Left ventricle myocardium inferior (tissue), 1 donor: ENCODE measurements around the gene CADPS. TPM values are rescaled to one million over a fixed set of nuclear protein-coding genes. Genes with fewer than 3 reads are reported as not detected.

Experiments used
- DNase-seq: peaks from one replicate; pipeline ENCODE4 v3.0.0-alpha.2; 2020
- H3K27ac ChIP-seq: fragments of 200-600 bp; replicated peaks from 2 replicates; pipeline ENCODE4 v1.8.0; 2021
- H3K27me3 ChIP-seq: fragments of 200-600 bp; 2 replicates; pipeline ENCODE4 v1.8.0; 2021; ENCODE audit warnings: low read depth
- H3K36me3 ChIP-seq: fragments of 200-600 bp; 2 replicates; pipeline ENCODE4 v1.8.0; 2021
- H3K4me1 ChIP-seq: fragments of 200-600 bp; 2 replicates; pipeline ENCODE4 v1.8.0; 2021
- H3K4me3 ChIP-seq: fragments of 200-600 bp; 2 replicates; pipeline ENCODE4 v1.8.0; 2021; ENCODE audit warnings: mild to moderate bottlenecking, moderate library complexity
- H3K9me3 ChIP-seq: fragments of 200-600 bp; replicated peaks from 2 replicates; pipeline ENCODE4 v1.8.0; 2021
- intact Hi-C: fragments of 100-400 bp; cut with micrococcal nuclease; formaldehyde crosslinking; loops from one replicate; pipeline ENCODE4 v1.11.0; 2022
- total RNA-seq: library from RNA; stranded (reverse); fragmentation: NEBNext Ultra II Directional; extraction: Animal tissue kit (Norgen Biotek cat#: 25700); gene quantifications from one replicate; pipeline ENCODE4 v1.2.1, GENCODE V29; 2021
- TF ChIP-seq, protein P1 (sequence below): fragments of 200-600 bp; IDR thresholded peaks from 2 replicates; pipeline ENCODE4 v1.8.0; 2021; ENCODE audit warnings: antibody characterized with exemption, mild to moderate bottlenecking, borderline replicate concordance
- donor health status: DM: no; HTN: yes; CAD: no; lungs with severe emphysema.

Gene CADPS
- total RNA-seq, 1 donor from 2014 or later: 25.0 TPM

- intact Hi-C loops: no loop called here
- no peak overlapping the region for H3K4me3 ChIP-seq
- no peak overlapping the region for H3K27ac ChIP-seq
- H3K27me3 ChIP-seq: no peaks in the 10 kb centered on the region
- no peaks in the 10 kb centered on the region for H3K9me3 ChIP-seq
- no peaks in the 10 kb centered on the region for H3K36me3 ChIP-seq
- peaks cover 6% of the 10 kb centered on the region for H3K4me1 ChIP-seq
- TF ChIP-seq, protein P1, sequence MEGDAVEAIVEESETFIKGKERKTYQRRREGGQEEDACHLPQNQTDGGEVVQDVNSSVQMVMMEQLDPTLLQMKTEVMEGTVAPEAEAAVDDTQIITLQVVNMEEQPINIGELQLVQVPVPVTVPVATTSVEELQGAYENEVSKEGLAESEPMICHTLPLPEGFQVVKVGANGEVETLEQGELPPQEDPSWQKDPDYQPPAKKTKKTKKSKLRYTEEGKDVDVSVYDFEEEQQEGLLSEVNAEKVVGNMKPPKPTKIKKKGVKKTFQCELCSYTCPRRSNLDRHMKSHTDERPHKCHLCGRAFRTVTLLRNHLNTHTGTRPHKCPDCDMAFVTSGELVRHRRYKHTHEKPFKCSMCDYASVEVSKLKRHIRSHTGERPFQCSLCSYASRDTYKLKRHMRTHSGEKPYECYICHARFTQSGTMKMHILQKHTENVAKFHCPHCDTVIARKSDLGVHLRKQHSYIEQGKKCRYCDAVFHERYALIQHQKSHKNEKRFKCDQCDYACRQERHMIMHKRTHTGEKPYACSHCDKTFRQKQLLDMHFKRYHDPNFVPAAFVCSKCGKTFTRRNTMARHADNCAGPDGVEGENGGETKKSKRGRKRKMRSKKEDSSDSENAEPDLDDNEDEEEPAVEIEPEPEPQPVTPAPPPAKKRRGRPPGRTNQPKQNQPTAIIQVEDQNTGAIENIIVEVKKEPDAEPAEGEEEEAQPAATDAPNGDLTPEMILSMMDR: no peak
- DNase-seq: no peak
Observed at GRCh38 chr3:62710751-62711150, 164.5 kb downstream of the CADPS start.

DNA sequence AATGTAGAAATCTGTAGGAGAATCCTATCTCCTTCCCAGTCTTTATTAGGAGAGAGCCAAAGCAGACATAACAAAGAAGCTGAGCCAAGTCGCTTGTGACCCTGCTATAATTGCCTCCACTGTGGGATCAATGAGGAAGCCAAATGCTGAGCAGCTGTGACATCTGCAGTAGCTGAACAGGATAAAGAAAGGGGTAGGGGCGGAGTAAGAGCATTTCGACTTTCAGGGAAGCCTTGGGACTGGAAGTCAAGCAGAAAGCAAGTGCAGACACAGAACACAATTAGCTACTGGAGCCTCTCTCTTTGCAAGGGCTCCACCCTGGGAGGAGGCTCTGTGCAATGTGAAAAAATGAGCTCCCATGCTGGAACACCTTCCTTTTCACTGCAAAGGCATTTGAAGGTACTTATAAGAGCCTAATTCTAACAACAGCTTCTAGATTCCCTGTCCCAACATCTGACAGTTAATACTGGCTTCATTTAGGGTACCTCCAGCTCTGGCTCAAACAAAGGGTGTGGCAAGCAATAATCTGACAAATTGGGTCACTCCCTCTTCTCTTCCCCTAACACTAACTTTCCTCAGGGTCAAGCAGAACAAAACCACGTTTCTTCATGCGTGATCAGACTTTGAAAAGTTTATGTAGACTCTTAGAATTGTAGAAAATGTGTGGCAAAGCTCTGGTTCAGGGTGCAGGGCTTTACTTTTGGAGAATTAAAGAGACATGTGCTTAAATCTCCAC lies 166.4 kb downstream of the CADPS start:
- H3K36me3 ChIP-seq: no peaks in the 10 kb centered on the region
- DNase-seq: no peak
- H3K27me3 ChIP-seq: no peaks in the 10 kb centered on the region
- intact Hi-C loops: no loop called here
- H3K4me3 ChIP-seq: no peak overlapping the region
- H3K4me1 ChIP-seq: peaks cover 6% of the 10 kb centered on the region
- H3K27ac ChIP-seq: no peak overlapping the region
- H3K9me3 ChIP-seq: no peaks in the 10 kb centered on the region
- TF ChIP-seq, protein P1: no peak

GRCh38 chr3:62705721-62706120 lies 169.5 kb downstream of the CADPS start:
- no peaks in the 10 kb centered on the region for H3K36me3 ChIP-seq
- intact Hi-C loops: no loop called here
- H3K4me3 ChIP-seq: no peak overlapping the region
- TF ChIP-seq, protein P1: no peak
- no peaks in the 10 kb centered on the region for H3K27me3 ChIP-seq
- DNase-seq: no peak
- H3K27ac ChIP-seq: no peak overlapping the region
- no peaks in the 10 kb centered on the region for H3K4me1 ChIP-seq
- no peaks in the 10 kb centered on the region for H3K9me3 ChIP-seq

DNA sequence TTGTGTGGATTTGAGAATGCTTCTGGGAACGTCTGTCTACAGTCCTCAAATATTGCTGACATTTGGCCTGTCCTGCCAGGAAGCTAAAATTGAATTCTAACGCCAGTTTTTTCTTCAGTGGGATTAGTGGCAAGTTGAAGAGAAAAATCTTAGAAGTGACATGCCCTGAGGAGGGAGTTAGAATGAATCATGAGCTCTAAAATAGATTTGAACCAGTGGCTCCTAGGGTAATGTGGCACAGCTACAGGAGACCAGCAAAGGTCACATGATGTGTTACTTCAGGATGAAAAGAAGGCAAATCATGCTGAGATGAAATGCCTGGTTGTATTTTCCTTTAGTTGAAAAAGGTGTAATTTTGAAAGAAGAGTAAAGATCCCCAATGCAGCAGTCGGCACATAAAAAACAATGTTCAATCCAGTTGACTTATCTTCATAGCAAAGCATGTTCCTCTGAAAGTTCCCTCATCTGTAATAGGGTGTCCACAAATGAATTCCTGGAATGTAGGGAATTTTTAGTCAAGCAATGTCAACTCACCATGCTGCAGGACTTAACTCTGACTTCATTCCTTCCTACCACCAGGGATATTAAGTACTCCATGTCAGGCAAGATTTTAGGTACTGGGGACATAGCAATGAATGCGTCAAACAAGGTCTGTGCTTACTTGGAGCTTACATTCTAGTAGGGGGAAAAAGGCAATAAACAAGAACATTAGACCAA lies 171.6 kb downstream of the CADPS start:
- Histone ChIP-seq H3K27me3 (no peaks in the 10 kb centered on the region), H3K9me3 (no peaks in the 10 kb centered on the region), H3K4me1 (no peaks in the 10 kb centered on the region), H3K4me3 (no peak overlapping the region), H3K36me3 (no peaks in the 10 kb centered on the region), H3K27ac (no peak overlapping the region)
- intact Hi-C loops: no loop called here
- DNase-seq: no peak
- TF ChIP-seq, protein P1: no peak

- TF ChIP-seq, protein P1: no peak
Observed at GRCh38 chr3:62700357-62700756, 174.9 kb downstream of the CADPS start.

More at GRCh38 chr3:62700357-62700756, 174.9 kb downstream of the CADPS start:
- Histone ChIP-seq H3K9me3 (no peaks in the 10 kb centered on the region), H3K4me1 (no peaks in the 10 kb centered on the region), H3K27me3 (no peaks in the 10 kb centered on the region), H3K27ac (no peak overlapping the region), H3K4me3 (no peak overlapping the region), H3K36me3 (no peaks in the 10 kb centered on the region)
- intact Hi-C loops: no loop called here
- DNase-seq: no peak
